ENCODE data around the gene UBE2Z.

DNA sequence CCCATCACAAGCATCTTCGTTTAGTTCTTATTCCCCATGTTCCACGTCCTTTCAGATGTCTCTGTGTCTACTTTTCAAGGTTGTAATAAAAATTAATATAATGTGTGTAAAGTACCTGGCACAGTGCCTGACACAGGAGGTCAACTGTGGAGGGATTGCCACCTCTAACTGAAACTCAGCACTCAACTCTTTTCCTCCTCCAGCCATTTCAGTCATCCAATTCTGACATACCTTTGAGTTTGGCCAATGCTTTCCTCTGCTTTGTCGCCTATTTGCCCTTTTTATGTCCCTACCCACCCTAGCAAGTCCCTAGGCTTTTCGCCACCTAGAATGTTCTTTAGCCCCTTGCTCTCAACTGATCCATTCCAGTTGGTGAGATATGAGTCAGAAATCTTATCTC lies 1.6 kb downstream of the UBE2Z start:
- TF ChIP-seq, protein P1, sequence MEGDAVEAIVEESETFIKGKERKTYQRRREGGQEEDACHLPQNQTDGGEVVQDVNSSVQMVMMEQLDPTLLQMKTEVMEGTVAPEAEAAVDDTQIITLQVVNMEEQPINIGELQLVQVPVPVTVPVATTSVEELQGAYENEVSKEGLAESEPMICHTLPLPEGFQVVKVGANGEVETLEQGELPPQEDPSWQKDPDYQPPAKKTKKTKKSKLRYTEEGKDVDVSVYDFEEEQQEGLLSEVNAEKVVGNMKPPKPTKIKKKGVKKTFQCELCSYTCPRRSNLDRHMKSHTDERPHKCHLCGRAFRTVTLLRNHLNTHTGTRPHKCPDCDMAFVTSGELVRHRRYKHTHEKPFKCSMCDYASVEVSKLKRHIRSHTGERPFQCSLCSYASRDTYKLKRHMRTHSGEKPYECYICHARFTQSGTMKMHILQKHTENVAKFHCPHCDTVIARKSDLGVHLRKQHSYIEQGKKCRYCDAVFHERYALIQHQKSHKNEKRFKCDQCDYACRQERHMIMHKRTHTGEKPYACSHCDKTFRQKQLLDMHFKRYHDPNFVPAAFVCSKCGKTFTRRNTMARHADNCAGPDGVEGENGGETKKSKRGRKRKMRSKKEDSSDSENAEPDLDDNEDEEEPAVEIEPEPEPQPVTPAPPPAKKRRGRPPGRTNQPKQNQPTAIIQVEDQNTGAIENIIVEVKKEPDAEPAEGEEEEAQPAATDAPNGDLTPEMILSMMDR (IDR thresholded peaks at IDR 0.05), result no peak
- no peak for TF ChIP-seq POLR2A (IDR thresholded peaks at IDR 0.05)

Measured in right lobe of liver (tissue), 4 donors.